Activated CD8-positive, alpha-beta memory T cell treated with anti-CD3 and anti-CD28 coated beads, Interleukin-2, amount 50 U/mL, for 1 hour (primary cell): Measurements from ENCODE around the gene TMEM121.
"Not testable (repeated sequence)": the region's sequence is repeated elsewhere in the genome, so short reads cannot be mapped to it uniquely, and the experiment has no call there.

Source experiments
- DNase-seq: peaks from one replicate; pipeline ENCODE4 v3.0.0-alpha.2; 2020; ENCODE audit errors: extremely low read depth

TMEM121 gene

DNA sequence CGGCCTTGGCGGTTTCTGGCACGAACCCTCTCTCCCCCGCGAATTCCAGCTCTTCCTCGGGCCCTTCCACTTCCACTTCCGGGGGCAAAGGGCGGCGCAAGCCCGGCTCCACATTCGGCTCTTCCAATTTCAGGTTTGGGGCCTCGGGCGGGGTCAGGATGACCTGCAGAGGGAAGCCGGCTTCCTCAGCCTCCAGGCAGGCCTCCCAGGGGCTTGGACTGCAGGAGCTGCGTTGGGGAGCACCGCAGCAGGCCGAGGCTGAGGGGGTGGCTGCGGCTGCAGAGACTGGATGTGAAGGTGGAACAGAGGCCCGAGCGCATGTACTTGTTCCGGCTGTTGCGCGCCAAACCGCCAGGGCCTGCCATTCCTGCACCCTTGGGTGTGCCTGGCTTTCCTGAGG is 20.7 kb downstream of the TMEM121 start:
- DNase-seq = not testable (repeated sequence)

DNA sequence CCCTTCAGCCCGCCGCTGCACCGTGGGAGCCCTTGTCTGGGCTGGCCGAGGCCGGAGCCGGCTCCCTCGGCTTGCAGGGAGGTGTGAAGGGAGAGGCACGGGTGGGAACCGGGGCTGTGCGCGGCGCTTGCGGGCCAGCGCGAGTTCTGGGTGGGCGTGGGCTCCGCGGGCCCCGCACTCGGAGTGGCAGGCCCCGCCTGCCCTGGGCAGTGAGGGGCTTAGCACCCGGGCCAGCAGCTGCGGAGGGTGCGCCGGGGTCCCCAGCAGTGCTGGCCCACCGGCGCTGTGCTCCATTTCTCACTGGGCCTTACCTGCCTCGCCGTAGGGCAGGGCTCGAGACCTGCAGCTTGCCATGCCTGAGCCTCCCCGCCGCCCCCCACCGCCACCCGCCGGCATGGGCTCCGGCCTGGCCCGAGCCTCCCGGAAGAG is 21.4 kb downstream of the TMEM121 start:
- DNase-seq = no peak

DNA sequence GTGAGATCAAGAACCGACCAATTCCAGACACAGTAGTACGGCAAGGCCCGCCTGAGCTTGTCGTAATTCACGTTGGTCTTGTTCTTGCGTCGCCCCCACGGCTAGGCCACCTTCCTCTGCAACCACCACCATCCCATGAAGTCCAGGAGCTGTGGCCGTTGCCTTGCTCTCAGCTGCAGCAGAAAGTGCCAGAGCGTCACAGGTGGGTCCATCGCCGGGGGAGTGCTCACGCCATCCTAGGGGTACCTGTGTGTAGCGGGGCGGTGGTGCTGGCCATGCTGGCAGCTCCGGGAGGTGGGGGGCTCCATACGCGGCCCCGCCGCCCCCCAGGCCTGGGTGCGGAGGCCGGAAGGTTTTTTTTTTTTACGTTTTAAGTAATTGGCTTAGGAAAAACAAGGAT is 23.1 kb downstream of the TMEM121 start:
- DNase-seq = no peak

DNA sequence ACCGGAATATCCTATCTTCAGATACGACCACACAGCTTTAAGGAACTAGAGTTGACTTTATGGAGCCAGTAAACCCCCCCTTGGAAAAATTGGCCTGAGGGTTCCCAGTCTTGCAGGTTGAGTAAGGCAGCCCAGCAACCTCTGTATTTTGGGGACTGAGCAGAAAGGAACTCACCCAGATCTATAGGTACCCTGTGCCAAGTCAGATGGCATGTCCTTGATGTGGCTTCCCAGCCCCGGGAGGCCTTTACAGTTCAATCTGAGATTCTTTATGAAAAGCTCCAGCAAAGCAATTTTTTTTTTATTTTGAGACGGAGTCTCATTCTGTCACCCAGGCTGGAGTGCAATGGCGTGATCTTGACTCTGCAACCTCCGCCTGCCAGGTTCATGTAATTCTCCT is 27.6 kb downstream of the TMEM121 start:
- DNase-seq = no peak

DNA sequence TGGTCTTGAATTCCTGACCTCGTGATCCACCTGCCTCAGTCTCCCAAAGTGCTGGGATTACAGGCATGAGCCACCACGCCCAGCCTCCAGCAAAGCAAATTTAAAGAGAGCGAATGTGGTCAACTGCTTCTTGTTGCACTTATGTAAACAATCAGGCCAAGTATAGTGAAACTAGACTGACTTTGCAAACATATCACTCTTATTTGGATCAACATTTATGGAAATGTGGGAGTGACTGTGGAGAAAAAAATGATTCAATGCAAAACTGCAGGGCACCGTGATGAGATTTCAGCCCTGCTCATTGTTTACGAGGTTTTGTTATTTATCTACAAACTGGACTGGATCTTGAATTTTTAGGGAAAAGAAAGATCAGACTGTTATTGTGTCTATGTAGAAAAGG is 28.1 kb downstream of the TMEM121 start:
- DNase-seq = no peak

DNA sequence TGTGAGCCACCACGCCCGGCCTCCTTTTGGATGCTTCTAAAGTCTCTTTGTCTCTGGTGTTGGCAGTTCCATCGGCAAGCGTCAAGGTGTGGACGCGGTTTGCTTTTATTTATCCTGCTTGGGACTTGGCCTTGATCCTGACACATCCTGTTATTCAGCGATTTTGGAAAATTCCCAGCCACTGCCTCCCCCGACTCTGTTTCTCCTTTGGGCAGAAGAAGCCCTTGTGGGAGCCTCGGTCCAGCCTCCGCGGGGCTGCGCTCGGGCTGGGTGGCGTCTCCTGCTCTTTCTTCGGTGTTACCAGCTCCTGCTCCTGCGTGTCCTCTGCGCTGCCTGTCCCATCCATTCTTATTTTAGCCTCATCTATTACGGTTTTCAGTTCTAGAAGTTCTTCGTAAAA is 31.3 kb downstream of the TMEM121 start:
- DNase-seq = not testable (repeated sequence)

DNA sequence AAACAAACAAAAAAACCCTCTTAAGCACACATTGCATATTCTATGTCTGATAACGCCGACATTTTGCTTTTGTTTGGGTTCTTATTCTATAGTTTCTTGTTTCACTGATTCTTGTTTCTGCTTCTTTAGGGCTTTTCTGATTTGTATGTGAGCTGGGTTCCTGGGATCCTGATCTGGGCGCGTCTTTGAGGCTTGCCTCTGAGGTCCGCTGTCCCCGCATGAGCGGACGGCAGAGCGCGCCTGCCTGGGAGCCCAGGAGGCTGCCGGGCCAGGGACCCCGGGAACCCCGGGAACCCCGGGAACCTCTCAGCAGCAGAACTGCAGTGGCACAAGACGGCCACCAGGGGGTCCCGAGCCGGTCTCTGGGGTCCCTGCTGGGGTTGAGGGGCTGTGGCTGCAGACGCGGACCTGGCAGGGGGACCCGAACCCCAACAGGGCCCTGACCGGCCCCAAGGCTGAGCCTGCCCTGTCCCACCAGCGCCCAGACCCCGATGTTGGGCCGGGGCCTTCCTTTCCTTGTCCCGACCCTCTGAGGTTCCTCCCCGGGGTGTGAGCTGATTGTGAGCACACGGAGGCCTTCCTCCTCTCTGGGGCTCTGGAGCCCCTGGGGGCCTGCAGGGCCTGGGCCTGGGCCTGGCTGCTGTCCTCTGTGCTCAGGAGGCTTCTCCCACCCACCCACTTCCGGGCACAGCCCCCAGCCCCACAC is 32.2 kb downstream of the TMEM121 start:
- DNase-seq = not testable (repeated sequence)

DNA sequence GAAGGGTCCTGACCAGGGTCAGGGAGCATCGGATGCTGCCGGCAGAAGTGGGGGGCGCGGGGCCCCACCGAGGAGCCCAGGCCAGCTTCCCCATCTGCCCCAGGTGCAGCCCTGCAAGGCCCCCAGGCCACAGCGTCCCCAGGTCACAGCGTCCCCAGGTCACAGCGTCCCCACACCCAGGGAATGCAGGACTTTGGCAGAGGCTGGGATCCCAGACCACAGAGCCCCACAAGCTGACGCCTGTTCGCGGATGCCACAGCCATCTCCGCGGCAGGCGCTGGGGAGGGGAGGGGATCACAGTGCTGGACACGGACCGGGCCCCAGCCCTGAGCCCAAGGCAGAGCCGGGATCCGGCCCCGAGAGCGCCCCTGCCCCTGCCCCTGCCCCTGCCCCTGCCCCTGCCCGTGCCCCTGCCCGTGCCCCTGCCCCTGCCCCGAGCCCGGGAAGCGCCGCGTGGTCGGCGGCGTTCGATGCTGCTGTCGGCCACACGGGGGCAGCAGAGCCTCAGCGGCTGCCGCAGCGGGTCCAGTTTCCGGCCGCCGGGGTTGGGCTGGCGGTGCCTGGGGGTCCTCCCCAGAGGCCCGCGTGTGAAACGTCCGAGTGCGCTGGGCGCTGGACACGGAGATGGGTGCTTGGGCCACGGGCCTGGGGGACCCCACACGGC is 33.1 kb downstream of the TMEM121 start:
- DNase-seq = not testable (repeated sequence)

DNA sequence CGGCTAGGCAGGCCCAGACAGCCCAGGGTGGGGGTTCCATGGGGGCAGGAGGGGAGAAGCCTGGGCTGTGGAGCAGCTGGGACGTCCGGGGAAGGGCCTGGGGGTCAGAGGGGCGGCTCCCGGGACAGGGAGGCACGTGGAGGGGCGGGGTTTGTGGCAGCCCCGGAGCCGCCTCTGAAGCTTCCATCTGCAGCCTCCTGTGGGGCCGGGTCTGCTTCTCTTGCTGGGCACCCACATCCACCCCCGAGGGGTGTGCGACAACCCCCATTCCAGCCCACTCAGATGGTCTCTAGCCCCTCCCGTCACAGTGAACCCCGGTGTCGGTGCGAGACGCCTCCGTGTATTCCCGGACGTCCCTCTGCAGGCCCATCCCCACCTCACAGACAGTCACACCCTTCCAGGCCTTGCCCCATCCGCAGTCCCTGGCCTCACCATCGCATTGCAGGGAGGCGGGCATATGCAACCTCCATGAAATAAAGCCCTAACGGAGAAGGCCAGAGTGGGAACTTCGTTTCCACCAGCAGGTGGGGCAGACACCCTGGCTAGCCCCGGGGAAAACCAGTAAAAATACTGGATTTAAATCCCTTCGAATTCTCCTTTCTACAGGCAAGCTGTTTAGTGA is 33.8 kb downstream of the TMEM121 start:
- DNase-seq = not testable (repeated sequence)

DNA sequence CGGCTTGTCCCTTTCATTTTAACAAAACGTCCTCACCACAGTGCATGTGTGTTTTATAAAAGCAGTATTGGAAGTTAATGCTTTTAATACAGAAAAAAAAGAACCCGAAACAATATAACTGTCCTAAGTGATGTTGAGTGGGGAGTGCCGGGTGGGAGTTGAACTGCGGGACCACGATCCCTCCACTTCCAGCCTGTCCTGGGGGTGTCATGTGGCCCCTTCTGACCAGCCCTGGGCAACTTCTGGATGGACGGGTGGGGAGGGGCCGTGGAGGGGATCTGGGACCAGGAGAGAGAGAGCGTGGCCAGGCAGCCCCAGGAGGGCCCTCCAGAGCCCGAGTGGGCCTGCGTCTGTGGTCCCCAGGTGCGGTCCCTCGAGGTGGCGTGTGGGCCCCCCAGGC is 35.0 kb downstream of the TMEM121 start:
- DNase-seq = not testable (repeated sequence)

DNA sequence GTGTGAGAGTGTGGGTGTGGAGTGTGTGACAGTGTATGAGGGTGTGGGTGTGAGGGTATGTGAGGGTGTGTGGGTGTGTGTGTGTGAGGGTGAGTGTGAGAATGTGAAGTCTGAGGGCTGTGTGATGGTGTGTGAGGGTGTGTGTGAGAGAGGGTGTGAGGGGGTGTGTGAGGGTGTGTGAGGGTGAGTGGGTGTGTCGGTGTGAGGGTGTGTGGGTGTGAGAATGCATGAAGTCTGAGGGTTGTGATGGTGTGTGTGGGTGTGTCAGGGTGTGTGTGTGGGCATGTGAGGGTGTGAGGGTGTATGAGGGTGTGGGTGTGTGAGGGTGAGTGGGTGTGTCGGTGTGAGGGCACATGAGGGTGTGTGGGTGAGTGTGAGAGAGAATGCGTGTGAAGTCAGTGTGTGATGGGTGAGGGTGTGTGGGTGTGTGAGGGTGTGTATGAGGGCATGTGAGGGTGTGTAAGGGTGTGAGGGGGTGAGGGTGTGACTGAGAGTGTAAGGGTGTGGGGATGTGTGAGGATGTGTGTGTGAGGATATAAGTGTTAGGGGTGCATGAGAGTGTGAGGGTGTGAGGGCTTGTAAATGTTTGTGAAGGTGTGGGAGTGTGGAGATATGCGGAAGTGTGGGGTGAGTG is 36.4 kb downstream of the TMEM121 start:
- DNase-seq = no peak

DNA sequence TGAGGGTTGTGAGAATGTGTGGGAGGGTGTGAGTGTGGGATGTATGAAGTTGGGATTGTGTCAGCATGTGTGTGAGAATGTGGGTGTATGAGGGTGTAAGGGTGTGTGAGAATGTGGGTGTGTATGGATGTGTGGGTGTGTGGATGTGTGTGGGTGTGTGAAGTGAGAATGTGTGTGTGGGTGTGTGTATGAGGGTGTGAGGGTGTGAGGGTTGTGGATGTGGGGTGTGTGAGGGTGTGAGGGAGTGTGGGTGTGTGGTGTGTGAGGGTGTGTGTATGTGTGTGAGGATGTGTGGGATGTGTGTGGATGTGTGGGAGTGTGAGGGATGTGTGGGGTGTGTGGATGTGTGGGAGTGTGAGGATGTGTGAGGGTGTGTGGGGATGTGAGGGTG is 37.0 kb downstream of the TMEM121 start:
- DNase-seq = no peak

DNA sequence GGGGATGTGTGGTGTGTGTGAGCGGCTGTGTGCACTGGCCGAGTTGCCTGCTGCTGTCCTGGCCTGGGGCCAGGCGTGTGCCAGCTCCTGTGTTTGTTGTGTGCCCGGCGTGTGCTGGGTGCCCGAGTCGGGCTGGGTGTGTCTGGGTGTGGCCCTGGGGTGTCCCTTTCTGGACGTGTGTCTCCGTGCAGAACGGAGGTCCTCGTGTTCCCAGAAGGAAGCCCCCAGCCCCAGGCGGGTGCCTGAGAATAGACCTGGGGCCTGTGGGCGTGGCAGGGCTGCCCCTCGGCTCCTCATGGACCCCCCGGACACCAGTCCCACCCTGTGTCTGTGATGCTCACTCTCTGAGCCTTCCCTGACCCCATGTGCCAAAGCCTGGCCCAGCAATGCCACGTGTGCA is 38.2 kb downstream of the TMEM121 start:
- DNase-seq = not testable (repeated sequence)

DNA sequence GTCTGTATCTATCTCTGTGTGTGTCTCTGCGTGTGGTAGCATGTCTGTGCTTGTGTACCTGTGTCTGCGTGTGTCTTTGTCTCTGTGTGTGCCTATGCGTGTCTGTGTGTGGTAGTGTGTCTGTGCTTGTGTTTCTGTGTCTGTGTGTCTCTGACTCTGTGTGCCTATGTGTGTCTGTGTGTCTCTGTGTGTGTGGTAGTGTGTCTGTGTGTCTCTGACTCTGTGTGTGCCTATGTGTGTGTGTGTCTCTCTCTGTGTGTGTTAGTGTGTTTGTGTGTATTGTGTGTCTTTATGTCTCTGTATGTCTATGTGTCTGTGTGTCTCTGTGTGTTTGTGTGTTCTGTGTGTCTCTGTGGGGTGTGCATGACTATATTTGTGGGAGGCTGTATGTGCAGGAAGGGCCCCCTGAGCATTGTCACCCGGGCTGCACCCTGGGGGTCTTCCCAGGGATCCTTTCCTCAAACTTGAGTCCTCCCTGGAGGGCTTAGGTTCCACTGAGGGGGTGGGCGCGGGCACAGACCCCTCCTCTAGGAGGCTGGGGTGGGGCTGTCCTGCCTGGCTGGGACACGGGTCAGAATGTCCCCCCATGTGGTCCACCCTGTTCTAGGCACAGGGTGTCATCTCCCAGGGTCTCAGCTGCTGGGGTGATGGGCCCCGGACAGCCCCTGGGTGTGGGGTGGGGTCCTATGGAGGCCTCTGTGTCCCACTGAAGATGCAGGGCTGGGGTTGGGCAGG is 39.0 kb downstream of the TMEM121 start:
- DNase-seq = not testable (repeated sequence)

DNA sequence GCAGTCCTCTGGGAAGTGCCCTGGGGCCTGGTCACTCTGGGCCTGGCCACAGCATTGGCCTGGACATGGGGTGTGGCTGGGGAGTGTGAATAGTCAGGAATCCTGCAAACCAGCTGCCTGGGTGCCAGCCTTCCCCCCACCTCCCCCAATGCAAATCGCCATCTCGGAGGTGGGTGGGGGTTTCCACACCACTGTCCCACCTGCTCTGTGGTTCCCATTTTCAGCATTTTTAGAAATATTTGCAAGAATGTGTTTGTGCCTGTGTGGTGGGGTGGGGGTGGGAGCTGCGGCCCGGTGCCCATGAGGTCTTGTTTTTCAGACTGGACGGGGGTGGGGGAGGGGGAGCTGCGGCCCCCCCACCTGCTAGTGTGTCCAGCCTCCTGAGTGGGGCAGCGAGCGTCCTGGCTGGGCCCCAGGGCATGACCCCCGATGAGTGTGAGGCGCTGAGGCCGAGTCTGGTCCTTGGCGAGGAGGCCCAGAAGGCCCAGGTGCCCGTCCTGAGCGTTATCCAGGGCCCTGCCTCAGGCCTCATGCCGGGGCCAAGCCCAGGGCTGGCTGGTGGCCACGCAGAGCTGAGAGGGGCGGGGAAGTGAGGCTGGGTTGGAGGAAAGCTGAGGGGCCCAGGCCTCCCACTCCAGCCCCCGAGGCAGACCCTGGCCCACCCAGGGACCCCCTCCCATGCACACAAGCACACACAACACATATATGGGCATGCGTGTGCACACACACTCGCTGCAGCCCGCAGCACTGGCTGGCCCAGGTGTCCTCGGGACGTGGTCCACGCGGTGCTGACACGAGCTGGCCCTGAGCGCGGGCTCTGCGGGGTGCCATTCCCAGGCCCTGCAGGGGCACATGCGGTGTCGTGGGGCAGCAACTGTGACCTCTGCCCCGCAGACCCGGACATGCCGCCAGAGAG is 40.1 kb downstream of the TMEM121 start:
- not testable (repeated sequence) for DNase-seq

DNA sequence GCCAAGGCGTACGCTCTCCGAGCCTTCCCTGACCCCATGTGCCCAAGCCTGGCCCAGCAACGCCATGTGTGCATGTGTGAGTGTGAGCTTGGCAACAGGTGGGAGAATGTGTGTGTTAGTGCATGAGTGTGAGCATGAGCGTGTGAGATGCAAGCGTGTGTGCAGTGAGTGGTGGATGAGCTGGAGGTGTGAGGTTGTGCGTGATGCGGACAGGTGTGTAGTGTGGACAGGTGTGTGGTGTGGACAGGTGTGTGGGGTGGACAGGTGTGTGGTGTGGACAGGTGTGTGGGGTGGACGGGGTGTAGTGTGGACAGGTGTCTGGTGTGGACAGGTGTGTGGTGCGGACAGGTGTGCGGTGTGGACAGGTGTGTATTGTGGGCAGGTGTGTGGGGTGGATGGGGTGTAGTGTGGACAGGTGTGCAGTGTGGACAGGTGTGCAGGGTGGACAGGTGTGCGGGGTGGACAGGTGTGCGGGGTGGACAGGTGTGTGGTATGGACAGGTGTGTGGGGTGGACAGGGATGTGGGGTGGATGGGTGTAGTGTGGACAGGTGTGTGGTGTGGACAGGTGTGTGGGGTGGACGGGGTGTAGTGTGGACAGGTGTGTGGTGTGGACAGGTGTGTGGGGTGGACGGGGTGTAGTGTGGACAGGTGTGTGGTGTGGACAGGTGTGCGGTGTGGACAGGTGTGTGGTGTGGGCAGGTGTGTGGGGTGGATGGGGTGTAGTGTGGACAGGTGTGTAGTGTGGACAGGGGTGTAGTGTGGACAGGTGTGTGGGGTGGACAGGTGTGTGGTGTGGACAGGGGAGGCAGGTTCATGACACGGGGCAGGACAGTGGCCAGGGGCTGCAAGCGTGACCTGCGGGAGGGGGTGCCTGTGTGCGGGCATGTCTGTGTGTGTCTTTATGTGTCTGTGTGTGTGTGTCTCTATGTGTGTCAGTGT is 41.1 kb downstream of the TMEM121 start:
- DNase-seq = not testable (repeated sequence)

DNA sequence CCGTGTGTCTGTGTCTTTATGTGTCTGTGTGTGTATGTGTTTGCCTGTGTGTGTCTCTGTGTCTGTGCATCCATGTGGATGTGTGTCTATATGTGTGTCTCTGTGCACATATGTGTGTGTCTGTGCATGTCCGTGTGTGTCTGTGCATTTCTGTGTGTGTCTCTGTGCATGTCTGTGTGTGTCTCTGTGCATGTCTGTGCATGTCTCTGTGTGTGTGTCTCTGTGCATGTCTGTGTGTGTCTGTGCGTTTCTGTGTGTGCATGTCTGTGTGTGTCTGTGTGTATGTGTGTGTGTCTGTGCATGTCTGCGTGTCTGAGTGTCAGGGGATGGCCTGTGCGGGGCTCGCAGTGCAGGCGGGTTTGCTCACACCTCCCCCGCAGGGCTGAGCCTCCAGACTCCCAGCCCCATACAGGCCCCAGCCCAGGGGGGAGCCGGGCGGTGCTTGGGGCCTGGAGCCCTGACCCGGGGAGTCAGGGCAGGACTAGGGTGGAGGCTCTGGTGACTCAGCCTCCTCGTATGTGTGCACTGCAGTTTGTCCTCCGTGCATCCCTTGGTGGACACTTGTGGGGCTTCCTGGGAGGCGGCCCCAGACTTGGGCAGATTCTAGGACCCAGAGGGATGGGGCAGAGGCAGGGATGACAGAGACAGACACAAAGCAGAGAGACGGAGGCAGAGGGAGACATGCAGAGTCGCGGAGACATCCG is 41.9 kb downstream of the TMEM121 start:
- DNase-seq = not testable (repeated sequence)

DNA sequence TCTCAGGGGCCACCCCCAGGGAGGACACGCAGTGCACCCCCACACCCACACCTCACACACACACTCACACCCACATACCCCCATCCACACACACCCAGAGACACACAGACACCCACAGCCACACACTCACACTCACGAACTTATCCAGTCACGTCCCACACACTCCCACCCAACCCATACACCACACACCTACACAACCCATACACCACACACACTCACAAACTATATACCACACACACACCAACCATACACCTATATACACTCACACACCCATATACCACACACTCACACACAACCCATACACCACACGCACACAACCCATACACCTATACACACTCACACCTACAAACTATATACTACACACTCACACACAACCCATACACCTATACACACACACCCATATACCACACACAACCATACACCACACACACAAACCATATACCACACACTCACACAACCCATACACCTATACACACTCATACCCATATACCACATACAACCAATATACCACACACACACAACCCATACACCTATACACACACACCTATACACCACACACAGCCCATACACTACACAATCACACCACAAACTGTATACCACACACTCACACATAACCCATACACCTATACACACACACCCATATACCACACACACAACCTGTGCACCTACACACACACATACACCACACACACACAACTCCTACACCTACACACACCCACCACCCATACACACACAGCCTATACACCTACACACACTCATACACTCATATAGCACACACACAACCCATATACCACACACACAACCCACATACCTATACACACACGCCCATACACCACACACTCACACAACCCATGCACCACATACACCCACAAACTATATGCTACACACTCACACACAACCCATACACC is 42.7 kb downstream of the TMEM121 start:
- no peak for DNase-seq
